GM19240 (cell line): ENCODE results near the gene BCOR.

Source experiments
- DNase-seq: peaks from one replicate; pipeline ENCODE4 v3.0.0; 2011; ENCODE audit warnings: low spot score; ENCODE audit not compliant: insufficient read length

The BCOR gene

DNA sequence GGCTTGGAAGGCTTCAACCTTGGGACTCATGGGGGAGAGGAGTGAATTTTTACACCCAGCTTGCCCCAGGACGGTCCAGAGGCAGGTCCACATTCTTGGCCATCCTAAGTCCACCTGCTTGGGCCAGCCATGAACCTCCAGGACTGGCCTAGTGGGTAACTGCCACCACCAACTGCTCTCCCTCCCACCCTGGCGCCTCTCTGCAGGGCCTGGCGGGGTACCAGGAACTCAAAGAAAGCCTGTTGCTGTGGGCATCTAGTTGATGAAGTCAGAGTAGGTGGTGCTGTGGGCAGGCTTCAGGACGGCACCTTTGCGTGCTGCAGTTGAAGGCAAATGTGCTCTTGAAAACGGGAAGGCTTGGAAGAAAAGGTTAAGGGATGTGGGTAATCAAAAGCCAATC lies 12.0 kb downstream of the BCOR start:
- no peak for DNase-seq

DNA sequence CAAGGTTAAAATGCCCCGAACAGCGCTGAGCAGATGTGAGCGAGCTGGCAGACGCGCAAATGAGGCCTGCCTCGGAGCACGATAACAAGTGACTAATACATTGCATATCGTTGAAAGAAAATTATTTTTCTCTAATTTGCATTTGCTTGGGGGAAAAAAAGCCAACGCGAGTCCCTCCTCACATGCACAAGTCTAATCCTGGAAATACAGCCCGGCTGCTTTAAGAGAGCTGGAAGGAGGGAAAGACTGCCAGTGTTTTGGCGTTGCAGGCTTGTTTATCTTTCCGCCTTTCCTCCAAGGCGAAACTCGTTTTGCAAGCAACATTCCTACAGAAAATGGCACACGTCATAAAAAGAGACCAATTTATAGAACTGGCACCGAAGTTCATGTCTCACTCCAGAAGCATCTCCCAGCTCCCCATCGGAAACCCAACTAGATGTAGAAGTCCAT lies 12.6 kb downstream of the BCOR start:
- no peak for DNase-seq

DNA sequence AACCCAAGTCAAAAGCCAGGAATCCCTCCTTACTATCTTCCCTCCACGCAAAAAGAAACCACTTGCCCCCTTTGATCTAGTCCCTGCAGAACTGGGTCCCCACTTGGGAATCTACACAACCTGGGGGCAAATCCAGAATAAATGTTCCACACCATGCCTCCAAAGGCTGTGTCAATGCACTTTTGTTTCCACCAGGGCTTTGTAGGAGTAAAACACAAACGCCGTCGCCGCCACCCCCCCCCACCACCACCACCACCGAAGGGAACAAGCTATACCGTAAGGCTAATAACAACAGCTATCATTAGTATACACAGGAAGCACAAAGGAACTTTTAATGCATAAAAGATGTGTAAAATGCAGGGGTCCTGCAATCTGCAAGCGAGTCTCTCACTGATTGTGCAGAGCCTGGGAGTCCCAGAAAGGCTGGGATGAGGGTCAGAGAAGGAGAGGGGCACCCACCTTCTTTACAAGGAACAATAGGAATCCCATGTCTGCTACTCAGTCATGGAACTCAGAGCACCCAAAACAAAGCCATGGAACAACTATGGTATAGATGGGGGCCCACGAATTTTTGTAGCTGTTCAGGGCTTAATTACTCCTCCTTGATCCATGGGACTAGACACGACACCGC lies 13.2 kb downstream of the BCOR start:
- DNase-seq, result no peak

- DNase-seq, result no peak
These were observed 13.8 kb downstream of the BCOR start for GRCh38 chrX:40083979-40084359.

DNA sequence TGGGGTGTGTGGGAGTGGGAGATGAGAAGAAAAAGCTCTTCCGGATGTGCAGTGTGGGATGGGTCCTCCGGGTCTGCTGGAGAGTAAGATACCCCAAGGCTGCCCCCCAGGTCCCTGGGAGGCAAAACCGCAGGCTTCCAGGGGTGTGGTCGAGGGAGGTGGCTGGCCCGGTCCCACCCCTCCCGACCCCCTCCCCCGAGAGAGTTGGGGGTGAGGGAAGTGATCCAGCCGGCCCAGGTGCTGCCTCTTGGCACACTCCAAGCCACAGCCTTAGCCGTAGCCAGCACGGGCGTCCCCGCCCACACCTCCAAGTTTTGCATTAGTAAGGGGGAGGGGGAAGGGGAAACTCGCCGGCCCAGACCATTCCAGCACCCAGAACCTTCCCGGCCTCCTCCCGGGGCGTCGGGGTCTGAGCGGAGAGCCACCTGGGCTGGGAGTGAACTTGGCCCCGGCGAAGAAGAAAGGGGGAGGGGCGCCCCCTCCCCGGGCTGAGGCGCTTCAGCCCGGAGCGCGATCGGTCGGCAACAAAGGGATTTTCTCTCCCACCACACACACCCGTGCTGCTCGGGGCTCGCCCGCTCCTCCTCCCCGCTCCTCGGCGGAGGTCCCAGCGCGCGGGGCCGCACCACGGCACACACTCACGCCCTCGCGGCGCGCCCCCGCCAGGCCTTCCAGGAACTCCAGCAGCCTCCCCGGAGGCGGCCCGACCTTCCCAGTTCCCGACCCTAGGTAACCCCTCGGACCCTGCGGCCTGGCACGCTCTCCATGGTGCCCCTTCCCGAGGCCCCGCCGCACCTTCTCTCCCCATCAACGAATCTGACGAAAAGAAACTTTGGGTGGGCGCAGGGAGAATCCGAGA lies 14.4 kb downstream of the BCOR start:
- DNase-seq, result no peak

- no peak for DNase-seq
These were observed 15.2 kb downstream of the BCOR start for GRCh38 chrX:40082447-40083119.

DNA sequence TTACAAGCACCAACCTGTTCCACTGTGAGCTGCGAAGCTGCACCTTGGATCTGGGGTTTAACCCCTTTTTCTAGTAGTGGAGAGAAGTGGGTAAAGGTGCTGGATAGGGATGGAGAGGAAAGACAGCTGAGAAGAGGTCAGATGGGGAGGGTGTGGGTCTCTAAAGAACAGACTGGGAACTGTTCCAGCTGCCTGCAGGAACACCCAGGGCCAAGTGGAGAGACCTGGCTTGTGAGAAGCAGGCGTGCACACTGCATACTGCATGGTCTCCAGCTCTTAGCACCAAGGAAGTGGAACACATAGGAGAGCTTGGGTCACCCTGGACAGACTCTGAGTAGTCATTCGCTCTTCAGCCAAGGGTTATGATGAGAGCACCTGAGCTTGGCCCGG lies 16.1 kb downstream of the BCOR start:
- no peak for DNase-seq

GRCh38 chrX:40080894-40081678 lies 16.7 kb downstream of the BCOR start:
- DNase-seq, result no peak

DNA sequence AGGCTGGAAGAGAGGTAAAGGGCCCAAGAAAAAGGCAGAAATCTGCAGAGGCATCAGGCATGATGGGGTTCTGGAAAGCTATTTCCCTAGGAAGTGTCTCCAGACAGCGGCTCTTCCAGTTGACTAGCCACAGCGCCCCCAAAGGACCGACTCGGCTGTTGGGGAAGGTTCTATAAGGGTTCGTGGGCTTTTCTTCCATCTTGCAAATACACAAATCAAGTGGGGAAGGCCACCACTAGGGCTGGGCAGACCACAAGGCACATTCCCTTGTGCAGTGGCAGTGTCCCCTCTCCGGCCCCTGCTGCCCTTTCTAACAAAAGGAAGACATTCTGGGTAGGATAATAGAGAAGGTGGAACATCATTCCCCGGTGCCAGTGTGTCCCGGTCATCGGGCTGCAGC lies 18.2 kb downstream of the BCOR start:
- no peak for DNase-seq

GRCh38 chrX:40078489-40079227 lies 19.1 kb downstream of the BCOR start:
- DNase-seq, result no peak

DNA sequence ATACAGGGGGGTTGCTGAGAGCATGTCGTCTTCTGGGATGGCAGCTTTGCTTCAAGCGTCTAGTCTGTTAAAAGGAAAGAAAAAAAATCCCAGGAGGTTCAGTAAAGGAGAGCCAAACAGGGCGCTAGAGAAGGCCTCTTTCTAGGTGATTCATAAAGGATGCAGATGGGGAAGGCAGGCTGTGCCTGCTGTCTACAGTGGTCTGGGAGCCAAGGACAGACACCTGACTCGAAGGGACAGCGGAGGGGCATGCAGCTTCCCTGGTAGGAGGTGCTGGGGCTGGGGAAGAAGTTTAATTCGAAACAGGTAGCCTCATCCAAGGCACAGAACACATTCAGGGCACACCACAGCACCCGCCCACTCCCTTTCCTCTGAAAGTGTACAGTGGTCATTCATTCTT lies 19.9 kb downstream of the BCOR start:
- DNase-seq, result no peak

DNA sequence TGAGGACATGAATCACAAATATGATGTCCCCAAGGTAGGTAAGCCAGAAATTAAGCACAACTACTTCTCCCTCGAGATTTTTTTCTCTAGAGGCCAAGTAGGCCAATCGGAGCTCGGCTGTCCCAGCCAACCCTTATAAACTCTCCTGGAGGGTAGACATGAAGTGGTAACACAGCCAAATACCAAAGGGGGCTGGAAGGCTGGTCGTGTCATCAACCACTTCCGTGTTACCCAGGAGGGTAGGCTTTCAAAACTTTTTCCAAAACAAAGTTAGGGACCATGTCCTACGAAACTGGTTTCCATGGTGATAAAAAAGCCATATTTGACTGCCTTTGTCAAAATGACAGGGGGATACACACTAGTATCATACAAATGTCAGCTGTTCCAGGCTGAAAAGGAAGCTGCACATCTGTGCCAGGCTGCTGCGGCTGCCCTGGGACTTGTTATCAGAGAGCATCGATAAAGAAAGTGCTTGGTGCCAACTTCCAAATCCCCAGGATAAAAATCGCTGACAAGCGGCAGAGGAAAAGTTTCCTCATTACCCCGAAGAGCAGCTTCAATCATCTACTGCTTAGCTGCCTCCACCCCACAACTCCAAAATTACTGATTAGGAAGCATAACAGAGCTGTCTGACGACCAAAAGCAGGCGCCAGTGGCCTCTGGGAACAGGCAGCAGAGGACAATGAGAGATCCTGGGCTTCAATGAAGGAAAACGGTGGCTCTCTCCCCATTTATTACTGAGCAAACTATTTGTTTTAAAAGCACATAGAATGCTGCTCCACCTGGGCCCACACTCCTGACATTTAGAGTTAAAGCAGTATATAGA lies 20.8 kb downstream of the BCOR start:
- no peak for DNase-seq

GRCh38 chrX:40074959-40075332 lies 22.8 kb downstream of the BCOR start:
- DNase-seq, result no peak

DNA sequence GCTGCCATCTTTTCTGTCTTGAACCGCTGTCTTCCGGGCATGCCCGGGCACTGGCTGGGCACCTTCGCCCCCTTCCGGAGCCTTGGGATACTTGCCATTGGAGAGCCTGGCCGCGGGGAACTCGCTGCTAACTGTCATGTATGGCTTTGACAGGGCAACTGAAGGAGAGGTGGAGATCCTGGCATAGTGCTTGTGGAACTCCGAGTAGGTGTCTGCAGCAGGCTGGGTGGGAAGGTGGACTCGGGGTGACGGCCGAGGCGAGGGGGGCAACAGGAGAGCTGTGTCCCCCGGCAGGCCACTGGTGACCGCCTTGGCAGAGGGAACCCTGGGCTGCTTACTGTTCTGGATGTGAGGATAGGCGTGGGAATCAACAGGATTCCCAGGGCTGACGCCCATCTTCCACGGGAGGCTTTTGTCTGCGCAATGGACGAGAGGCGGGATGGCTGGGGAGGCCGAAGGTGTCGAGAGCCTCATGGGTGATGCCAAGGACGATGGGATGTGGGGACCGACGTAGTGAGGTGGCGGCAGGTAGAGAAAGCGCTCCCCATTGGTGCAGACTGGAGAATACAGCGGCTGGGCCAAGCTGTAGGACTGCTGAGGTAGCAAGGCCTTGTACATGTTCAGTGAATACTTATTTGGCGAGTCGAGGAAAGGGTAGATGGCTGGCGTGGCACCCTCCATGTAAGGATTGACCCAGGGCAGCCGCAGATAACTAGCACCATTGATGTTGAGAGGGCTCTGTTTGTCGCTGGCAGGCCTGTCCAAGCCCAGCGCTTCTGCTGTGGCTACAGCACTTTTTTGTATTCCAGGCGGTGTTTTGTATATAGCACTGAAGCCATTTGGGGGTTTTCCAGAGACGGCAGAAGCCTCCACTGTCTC lies 23.4 kb downstream of the BCOR start:
- DNase-seq, result no peak

DNA sequence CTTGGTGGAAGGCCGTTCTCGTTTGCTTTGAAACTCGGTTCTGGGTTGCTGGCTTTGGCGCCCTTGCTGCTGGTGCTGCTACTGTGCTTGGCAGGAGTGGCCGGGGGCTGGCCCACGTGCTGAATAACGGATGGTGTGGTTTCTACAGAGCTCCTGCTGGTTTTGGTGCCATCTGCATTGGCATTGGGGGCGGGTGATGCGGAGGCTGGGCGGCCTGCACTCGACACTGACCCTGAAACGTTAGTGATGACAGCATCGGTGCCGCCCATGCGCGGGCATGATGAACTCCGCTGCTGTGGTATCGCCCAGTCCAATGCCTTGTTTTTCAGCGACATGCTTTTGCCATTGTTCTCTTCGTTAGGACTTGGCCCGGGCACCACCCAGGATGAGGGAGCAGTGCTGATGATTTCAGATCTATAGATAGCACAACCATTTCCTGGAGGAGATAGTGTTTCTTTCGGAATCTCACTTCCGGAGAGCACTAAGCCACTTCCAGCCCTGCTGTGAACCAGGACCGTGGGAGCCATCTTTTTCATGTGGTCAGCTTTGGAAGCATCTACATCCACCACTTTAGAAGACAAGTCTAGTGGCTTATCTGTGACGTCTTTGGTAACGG lies 24.2 kb downstream of the BCOR start:
- no peak for DNase-seq

DNA sequence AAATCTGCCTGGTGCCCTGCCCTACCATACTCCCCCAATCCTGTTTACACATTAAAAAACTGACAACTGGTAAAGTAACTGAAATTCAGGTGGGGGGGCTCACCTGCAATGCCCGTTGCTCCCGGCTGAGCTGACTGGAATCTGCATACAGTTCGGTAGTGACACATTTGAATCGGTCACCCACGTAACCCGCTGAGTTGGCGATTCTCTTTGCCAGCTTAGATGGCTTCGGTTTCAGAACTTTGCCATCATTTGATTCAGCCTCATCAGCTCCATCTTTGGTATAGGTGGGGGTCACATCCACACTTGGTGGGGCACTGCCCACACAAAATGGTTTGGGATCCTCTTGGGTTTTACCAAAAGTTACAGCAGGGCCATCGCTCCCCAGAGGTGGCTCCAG lies 25.5 kb downstream of the BCOR start:
- no peak for DNase-seq

DNA sequence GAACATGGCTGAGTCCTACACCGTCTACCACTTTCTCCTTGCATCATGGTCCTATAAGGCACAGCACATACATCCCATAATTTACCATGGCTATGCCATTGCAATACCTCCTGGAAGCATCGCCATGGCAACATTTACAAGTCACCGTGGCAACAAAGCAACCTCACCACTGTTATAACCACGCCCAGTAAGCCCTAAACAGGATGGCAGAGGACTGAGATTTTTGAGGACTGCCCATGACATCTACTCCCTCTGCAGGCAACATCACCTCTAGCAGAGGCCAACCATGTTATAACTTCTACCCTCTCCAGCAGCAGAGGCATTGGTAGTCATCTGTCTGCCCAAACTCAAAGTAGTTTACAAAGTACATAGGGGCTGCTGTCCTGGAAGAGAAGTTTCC lies 29.7 kb downstream of the BCOR start:
- no peak for DNase-seq

- no peak for DNase-seq
These were observed 31.1 kb downstream of the BCOR start for GRCh38 chrX:40066700-40067099.
